ENCODE measurements around the gene KIRREL2.
A peak's percentile ranks its signal among the peaks of the same experiment; 100 is the strongest.
"Not testable (repeated sequence)": the region's sequence is repeated elsewhere in the genome, so short reads cannot be mapped to it uniquely, and the experiment has no call there.

The KIRREL2 gene

GRCh38 chr19:35870124-35870736 lies 13.5 kb downstream of the KIRREL2 start:
- DNase-seq: peak; percentile 24

GRCh38 chr19:35870798-35871197 lies 14.1 kb downstream of the KIRREL2 start:
- DNase-seq: no peak

GRCh38 chr19:35871611-35872010 lies 14.9 kb downstream of the KIRREL2 start:
- no peak for DNase-seq

- no peak for DNase-seq
Observed at GRCh38 chr19:35872180-35872579, 15.5 kb downstream of the KIRREL2 start.

GRCh38 chr19:35874392-35874930 lies 17.8 kb downstream of the KIRREL2 start:
- no peak for DNase-seq

GRCh38 chr19:35879068-35879467 lies 22.4 kb downstream of the KIRREL2 start:
- no peak for DNase-seq

- DNase-seq: peak; percentile 81
Observed at GRCh38 chr19:35879770-35880317, 23.1 kb downstream of the KIRREL2 start.

GRCh38 chr19:35882114-35882832 lies 25.6 kb downstream of the KIRREL2 start:
- DNase-seq: peak; percentile 75

GRCh38 chr19:35883882-35884281 lies 27.2 kb downstream of the KIRREL2 start:
- DNase-seq: no peak

GRCh38 chr19:35885225-35885738 lies 28.6 kb downstream of the KIRREL2 start:
- no peak for DNase-seq

- no peak for DNase-seq
Observed at GRCh38 chr19:35885904-35886303, 29.2 kb downstream of the KIRREL2 start.

GRCh38 chr19:35887197-35887596 lies 30.5 kb downstream of the KIRREL2 start:
- no peak for DNase-seq

- DNase-seq: no peak
Observed at GRCh38 chr19:35888398-35888797, 31.7 kb downstream of the KIRREL2 start.

- DNase-seq: no peak
Observed at GRCh38 chr19:35889370-35890112, 32.8 kb downstream of the KIRREL2 start.

- DNase-seq: no peak
Observed at GRCh38 chr19:35890113-35890650, 33.5 kb downstream of the KIRREL2 start.

- DNase-seq: not testable (repeated sequence)
Observed at GRCh38 chr19:35891819-35892218, 35.1 kb downstream of the KIRREL2 start.

- DNase-seq: no peak
Observed at GRCh38 chr19:35894342-35894741, 37.6 kb downstream of the KIRREL2 start.

- no peak for DNase-seq
Observed at GRCh38 chr19:35895911-35896642, 39.4 kb downstream of the KIRREL2 start.

GRCh38 chr19:35896643-35897040 lies 39.9 kb downstream of the KIRREL2 start:
- DNase-seq: no peak

GRCh38 chr19:35897706-35898451 lies 41.2 kb downstream of the KIRREL2 start:
- DNase-seq: no peak

- no peak for DNase-seq
Observed at GRCh38 chr19:35898499-35898809, 41.7 kb downstream of the KIRREL2 start.

Measured in fibroblast of skin of abdomen (primary cell).